GM21423 (cell line): ENCODE data around the gene C16orf95.
"Not testable (repeated sequence)": the region's sequence is repeated elsewhere in the genome, so short reads cannot be mapped to it uniquely, and the experiment has no call there.

ENCODE experiments used
- ATAC-seq: cut with Tn5 transposase; IDR thresholded peaks from one replicate; pipeline ENCODE4 v1.9.1; 2021; ENCODE audit warnings: mild to moderate bottlenecking, moderate library complexity; ENCODE audit not compliant: unreplicated experiment

The C16orf95 gene

GRCh38 chr16:87316923-87317749 is at the start of gene C16orf95:
Gene C16orf95 (minus strand): TSS chr16:87317392. CDS start chr16:87317242, 150 bp downstream.
- ATAC-seq, result peak; percentile 90

GRCh38 chr16:87366930-87367329 is 49.7 kb upstream of the C16orf95 start:
- ATAC-seq, result no peak

GRCh38 chr16:87366288-87366687 is 49.1 kb upstream of the C16orf95 start:
- no peak for ATAC-seq

GRCh38 chr16:87365021-87365713 is 48.0 kb upstream of the C16orf95 start:
- ATAC-seq, result no peak

GRCh38 chr16:87363771-87364455 is 46.7 kb upstream of the C16orf95 start:
- no peak for ATAC-seq

- not testable (repeated sequence) for ATAC-seq
Measured at GRCh38 chr16:87362828-87363559, 45.8 kb upstream of the C16orf95 start.

GRCh38 chr16:87361916-87362619 is 44.9 kb upstream of the C16orf95 start:
- no peak for ATAC-seq

- ATAC-seq, result no peak
Measured at GRCh38 chr16:87360862-87361610, 43.8 kb upstream of the C16orf95 start.

- no peak for ATAC-seq
Measured at GRCh38 chr16:87359121-87359520, 41.9 kb upstream of the C16orf95 start.

GRCh38 chr16:87358696-87359095 is 41.5 kb upstream of the C16orf95 start:
- no peak for ATAC-seq

GRCh38 chr16:87358250-87358649 is 41.1 kb upstream of the C16orf95 start:
- ATAC-seq, result no peak

- no peak for ATAC-seq
Measured at GRCh38 chr16:87356491-87356853, 39.3 kb upstream of the C16orf95 start.

GRCh38 chr16:87353613-87354012 is 36.4 kb upstream of the C16orf95 start:
- no peak for ATAC-seq

- no peak for ATAC-seq
Measured at GRCh38 chr16:87352818-87353217, 35.6 kb upstream of the C16orf95 start.

- no peak for ATAC-seq
Measured at GRCh38 chr16:87351320-87351698, 34.1 kb upstream of the C16orf95 start.

GRCh38 chr16:87350681-87351319 is 33.6 kb upstream of the C16orf95 start:
- no peak for ATAC-seq

- no peak for ATAC-seq
Measured at GRCh38 chr16:87350031-87350430, 32.8 kb upstream of the C16orf95 start.

- no peak for ATAC-seq
Measured at GRCh38 chr16:87348616-87349157, 31.5 kb upstream of the C16orf95 start.
